ENCODE results near the gene CRELD2.

- no peak for TF ChIP-seq CTCF (IDR thresholded peaks at IDR 0.05 in 4 of 5, conservative IDR thresholded peaks at IDR 0.05 in 1 of 5)
- no peak for TF ChIP-seq POLR2A (IDR thresholded peaks at IDR 0.05)
Measured at GRCh38 chr22:49923445-49923844, 5.0 kb downstream of the CRELD2 start.

Data from gastrocnemius medialis (tissue), 4 donors.